OCI-LY3 (cell line): Measurements from ENCODE around the gene CEP41.

ENCODE experiments used
- H2AFZ ChIP-seq: fragments of 200-600, 300-600 bp; shearing (Covaris generic); 2 replicates; pipeline ENCODE4 v1.6.0; 2014; ENCODE audit warnings: antibody characterized with exemption, low read depth, low read length
- H3K27ac ChIP-seq: fragments of 200-600, 300-600 bp; sonication (generic); 2 replicates; pipeline ENCODE4 v1.5.1; 2014; ENCODE audit warnings: mild to moderate bottlenecking, low read length, moderate library complexity, mixed read lengths
- H3K27me3 ChIP-seq: fragments of 200-600, 300-600 bp; sonication (generic); 2 replicates; pipeline ENCODE4 v1.6.1; 2014; ENCODE audit warnings: low read depth, low read length, mixed read lengths
- H3K36me3 ChIP-seq: fragments of 200-600, 300-600 bp; sonication (generic); replicated peaks from 2 replicates; pipeline ENCODE3; 2014; ENCODE audit warnings: low read depth, low read length, mixed read lengths
- H3K4me1 ChIP-seq: fragments of 300-600, 200-600 bp; sonication (generic); 2 replicates; pipeline ENCODE4 v1.6.1; 2014; ENCODE audit warnings: low read length, mixed read lengths
- H3K4me2 ChIP-seq: fragments of 200-600, 300-600 bp; sonication (generic); 2 replicates; pipeline ENCODE4 v1.6.1; 2014; ENCODE audit warnings: low read length, mixed read lengths
- H3K4me3 ChIP-seq: fragments of 300-600, 200-600 bp; sonication (generic); 2 replicates; pipeline ENCODE4 v1.5.1; 2014; ENCODE audit warnings: antibody characterized with exemption, mild to moderate bottlenecking, low read length, moderate library complexity
- H3K79me2 ChIP-seq: fragments of 300-600, 200-600 bp; shearing (Covaris generic); 2 replicates; pipeline ENCODE4 v1.6.1; 2014; ENCODE audit warnings: mild to moderate bottlenecking, low read length, mixed read lengths
- H3K9ac ChIP-seq: fragments of 300-600, 200-600 bp; shearing (Covaris generic); 2 replicates; pipeline ENCODE4 v1.6.0; 2014; ENCODE audit warnings: mild to moderate bottlenecking, low read length, moderate library complexity
- H3K9me3 ChIP-seq: fragments of 200-600, 300-600 bp; shearing (Covaris generic); 2 replicates; pipeline ENCODE4 v1.6.1; 2014; ENCODE audit warnings: low read length, mixed read lengths; ENCODE audit not compliant: insufficient read depth
- H4K20me1 ChIP-seq: fragments of 200-600, 300-600 bp; sonication (generic); 2 replicates; pipeline ENCODE4 v1.6.1; 2016; ENCODE audit warnings: low read length, mixed read lengths; ENCODE audit not compliant: insufficient read depth
- EZH2phosphoT487 ChIP-seq: fragments of 200-600 bp; shearing (Covaris generic); IDR thresholded peaks from 2 replicates; pipeline ENCODE4 v1.6.1; 2018; ENCODE audit warnings: antibody characterized with exemption, mixed run types, low read depth
- TF ChIP-seq, protein P1 (sequence below): fragments of 200-600, 300-600 bp; sonication (generic); IDR thresholded peaks from 2 replicates; pipeline ENCODE4 v1.5.1; 2014; ENCODE audit warnings: antibody characterized with exemption, low read length, low read depth

Gene CEP41

GRCh38 chr7:130430841-130431666 lies 9.8 kb downstream of the CEP41 start:
- H3K4me2 ChIP-seq: no peak overlapping the region
- peaks cover 4% of the 10 kb centered on the region for H3K36me3 ChIP-seq
- TF ChIP-seq, protein P1, sequence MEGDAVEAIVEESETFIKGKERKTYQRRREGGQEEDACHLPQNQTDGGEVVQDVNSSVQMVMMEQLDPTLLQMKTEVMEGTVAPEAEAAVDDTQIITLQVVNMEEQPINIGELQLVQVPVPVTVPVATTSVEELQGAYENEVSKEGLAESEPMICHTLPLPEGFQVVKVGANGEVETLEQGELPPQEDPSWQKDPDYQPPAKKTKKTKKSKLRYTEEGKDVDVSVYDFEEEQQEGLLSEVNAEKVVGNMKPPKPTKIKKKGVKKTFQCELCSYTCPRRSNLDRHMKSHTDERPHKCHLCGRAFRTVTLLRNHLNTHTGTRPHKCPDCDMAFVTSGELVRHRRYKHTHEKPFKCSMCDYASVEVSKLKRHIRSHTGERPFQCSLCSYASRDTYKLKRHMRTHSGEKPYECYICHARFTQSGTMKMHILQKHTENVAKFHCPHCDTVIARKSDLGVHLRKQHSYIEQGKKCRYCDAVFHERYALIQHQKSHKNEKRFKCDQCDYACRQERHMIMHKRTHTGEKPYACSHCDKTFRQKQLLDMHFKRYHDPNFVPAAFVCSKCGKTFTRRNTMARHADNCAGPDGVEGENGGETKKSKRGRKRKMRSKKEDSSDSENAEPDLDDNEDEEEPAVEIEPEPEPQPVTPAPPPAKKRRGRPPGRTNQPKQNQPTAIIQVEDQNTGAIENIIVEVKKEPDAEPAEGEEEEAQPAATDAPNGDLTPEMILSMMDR: no peak
- TF ChIP-seq EZH2phosphoT487: no peak
- H3K9ac ChIP-seq: no peak overlapping the region
- no peak overlapping the region for H2AFZ ChIP-seq
- no peaks in the 10 kb centered on the region for H3K9me3 ChIP-seq
- H3K4me3 ChIP-seq: no peak overlapping the region
- no peaks in the 10 kb centered on the region for H3K27me3 ChIP-seq
- no peaks in the 10 kb centered on the region for H3K4me1 ChIP-seq
- no peak overlapping the region for H3K27ac ChIP-seq
- no peaks in the 10 kb centered on the region for H3K79me2 ChIP-seq
- H4K20me1 ChIP-seq: no peaks in the 10 kb centered on the region

DNA sequence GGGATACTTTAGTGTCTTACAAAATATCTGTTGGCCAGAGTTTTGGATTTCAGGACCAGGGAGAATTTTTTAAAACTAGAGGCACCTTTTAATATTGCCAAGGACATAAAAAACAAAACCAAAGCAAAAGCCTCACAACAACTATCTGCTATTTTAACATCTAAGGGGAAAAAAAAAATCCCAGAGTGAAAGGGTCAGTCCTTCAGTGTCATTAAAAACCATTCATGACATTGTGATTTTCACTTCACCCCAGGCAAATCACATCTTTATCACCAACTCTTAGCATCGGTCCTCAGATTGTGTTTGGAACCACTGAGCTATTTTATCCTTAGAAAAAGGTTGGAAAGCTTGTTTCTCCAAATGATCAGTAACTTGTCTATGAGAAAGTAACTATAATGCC lies 10.7 kb downstream of the CEP41 start:
- no peak overlapping the region for H2AFZ ChIP-seq
- H3K4me1 ChIP-seq: no peaks in the 10 kb centered on the region
- no peaks in the 10 kb centered on the region for H3K79me2 ChIP-seq
- no peak overlapping the region for H3K4me2 ChIP-seq
- no peak for TF ChIP-seq EZH2phosphoT487
- TF ChIP-seq, protein P1: no peak
- H3K9me3 ChIP-seq: no peaks in the 10 kb centered on the region
- H3K4me3 ChIP-seq: no peak overlapping the region
- no peaks in the 10 kb centered on the region for H4K20me1 ChIP-seq
- no peak overlapping the region for H3K9ac ChIP-seq
- no peaks in the 10 kb centered on the region for H3K27me3 ChIP-seq
- H3K36me3 ChIP-seq: peaks cover 4% of the 10 kb centered on the region
- H3K27ac ChIP-seq: no peak overlapping the region

DNA sequence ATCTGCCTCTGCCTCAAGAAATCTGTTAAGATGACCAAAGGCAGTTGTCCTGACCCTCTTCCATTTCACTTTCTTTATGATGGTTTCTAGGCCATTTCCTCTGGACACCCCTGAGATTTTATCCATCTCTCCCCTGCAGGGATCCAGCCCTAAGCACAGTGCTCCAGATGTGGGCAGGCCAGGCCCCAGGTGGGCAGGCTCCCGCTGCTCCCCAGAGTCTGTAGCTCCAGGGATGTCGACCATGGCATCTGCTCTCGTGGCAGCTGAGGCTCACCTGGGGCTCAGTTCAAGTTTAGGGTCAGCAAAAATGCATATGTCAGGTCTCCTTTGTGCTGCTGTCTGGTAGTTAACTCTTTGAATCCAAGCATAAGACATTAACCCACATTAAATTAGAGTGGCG lies 11.8 kb downstream of the CEP41 start:
- Histone ChIP-seq H3K4me3 (no peak overlapping the region), H4K20me1 (no peaks in the 10 kb centered on the region), H3K4me2 (no peak overlapping the region), H3K27ac (no peak overlapping the region), H3K9me3 (no peaks in the 10 kb centered on the region), H3K36me3 (peaks cover 4% of the 10 kb centered on the region), H3K4me1 (no peaks in the 10 kb centered on the region), H3K27me3 (no peaks in the 10 kb centered on the region), H2AFZ (no peak overlapping the region), H3K9ac (no peak overlapping the region), H3K79me2 (no peaks in the 10 kb centered on the region)
- TF ChIP-seq, protein P1: no peak

- no peak overlapping the region for H2AFZ ChIP-seq
- no peak for TF ChIP-seq EZH2phosphoT487
- TF ChIP-seq, protein P1: no peak
- H3K4me1 ChIP-seq: no peaks in the 10 kb centered on the region
- H3K9ac ChIP-seq: no peak overlapping the region
- H3K36me3 ChIP-seq: peaks cover 4% of the 10 kb centered on the region
- no peaks in the 10 kb centered on the region for H3K27me3 ChIP-seq
- no peak overlapping the region for H3K4me3 ChIP-seq
- H3K27ac ChIP-seq: no peak overlapping the region
- H3K9me3 ChIP-seq: no peaks in the 10 kb centered on the region
- H3K4me2 ChIP-seq: no peak overlapping the region
- no peaks in the 10 kb centered on the region for H3K79me2 ChIP-seq
- no peaks in the 10 kb centered on the region for H4K20me1 ChIP-seq
These were observed 14.3 kb downstream of the CEP41 start for GRCh38 chr7:130426564-130426963.
